ENCODE results near the gene MTTP. TPM values are rescaled to one million over a fixed set of nuclear protein-coding genes. Genes with fewer than 3 reads are reported as not detected.

The MTTP gene
- total RNA-seq, 1 donor from 2014 or later, result 0.20 TPM

DNA sequence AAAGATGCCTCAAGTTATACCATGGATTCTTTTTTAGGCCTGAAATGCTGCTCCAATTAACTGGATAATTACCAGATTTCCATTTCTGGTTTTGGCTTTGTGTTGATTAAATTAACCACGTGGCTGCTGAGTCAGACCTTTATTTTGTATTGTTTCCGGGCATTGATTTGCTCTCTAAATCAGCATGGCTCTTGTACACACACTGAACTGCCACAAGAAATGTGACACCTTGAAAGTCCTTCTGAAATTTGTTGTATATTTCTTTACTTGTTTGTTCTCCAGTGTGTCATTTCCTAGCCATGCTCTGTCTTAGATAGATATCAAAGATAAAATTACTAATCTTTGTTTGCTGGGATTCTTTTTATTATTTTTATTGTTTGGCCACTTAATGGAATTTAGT is 11.7 kb downstream of the MTTP start:
- Histone ChIP-seq H3K9me3 (no peaks in the 10 kb centered on the region), H3K27me3 (no peaks in the 10 kb centered on the region), H3K27ac (no peak overlapping the region), H3K36me3 (no peaks in the 10 kb centered on the region), H3K4me3 (no peak overlapping the region), H3K4me1 (no peaks in the 10 kb centered on the region)
- TF ChIP-seq, protein P1, sequence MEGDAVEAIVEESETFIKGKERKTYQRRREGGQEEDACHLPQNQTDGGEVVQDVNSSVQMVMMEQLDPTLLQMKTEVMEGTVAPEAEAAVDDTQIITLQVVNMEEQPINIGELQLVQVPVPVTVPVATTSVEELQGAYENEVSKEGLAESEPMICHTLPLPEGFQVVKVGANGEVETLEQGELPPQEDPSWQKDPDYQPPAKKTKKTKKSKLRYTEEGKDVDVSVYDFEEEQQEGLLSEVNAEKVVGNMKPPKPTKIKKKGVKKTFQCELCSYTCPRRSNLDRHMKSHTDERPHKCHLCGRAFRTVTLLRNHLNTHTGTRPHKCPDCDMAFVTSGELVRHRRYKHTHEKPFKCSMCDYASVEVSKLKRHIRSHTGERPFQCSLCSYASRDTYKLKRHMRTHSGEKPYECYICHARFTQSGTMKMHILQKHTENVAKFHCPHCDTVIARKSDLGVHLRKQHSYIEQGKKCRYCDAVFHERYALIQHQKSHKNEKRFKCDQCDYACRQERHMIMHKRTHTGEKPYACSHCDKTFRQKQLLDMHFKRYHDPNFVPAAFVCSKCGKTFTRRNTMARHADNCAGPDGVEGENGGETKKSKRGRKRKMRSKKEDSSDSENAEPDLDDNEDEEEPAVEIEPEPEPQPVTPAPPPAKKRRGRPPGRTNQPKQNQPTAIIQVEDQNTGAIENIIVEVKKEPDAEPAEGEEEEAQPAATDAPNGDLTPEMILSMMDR (IDR thresholded peaks at IDR 0.05), result no peak
- intact Hi-C loops (cut with DNase I), result no loop called here
- ATAC-seq, result no peak
- DNase-seq, result no peak

DNA sequence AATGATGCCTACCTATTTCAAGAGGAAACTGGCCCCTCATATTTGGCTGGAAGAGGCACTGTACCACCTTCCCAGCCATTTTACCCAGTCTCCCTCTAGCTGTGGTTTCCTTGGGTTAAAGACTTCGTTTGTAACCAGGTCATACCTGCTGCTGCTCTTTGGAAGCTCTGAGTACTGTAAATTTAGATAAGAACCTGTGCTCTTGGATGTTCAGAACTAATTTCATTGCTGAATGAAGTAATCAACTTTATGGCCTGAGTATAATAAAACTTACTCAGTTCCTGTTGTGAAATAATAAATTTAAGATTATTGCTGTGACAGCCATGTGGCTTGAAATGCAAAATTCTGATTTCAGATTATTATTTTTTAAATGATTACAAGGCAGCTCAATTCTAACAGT is 12.2 kb downstream of the MTTP start:
- Histone ChIP-seq H3K9me3 (no peaks in the 10 kb centered on the region), H3K4me3 (no peak overlapping the region), H3K27me3 (no peaks in the 10 kb centered on the region), H3K4me1 (no peaks in the 10 kb centered on the region), H3K36me3 (no peaks in the 10 kb centered on the region), H3K27ac (no peak overlapping the region)
- ATAC-seq, result no peak
- DNase-seq, result no peak
- TF ChIP-seq, protein P1 (IDR thresholded peaks at IDR 0.05), result no peak
- intact Hi-C loops (cut with DNase I), result no loop called here

DNA sequence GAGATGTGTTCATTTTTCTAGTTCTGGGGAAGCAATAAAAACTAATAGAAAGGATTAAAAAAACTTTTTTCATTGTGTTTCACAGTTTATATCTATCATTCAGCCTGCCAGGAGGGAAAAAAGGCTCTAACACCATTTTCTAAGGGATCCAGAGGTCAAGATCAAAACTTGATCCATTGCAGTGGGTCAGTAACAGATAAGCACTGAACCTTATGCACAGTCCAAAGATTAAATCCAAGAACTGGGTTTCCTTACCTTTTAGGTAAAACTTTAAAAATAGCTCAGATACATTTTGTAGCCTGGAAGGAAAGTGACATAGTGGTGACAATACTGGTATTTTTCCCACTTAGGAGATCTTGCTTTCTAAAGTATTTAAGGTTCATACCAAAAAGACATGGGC is 12.7 kb downstream of the MTTP start:
- no peak overlapping the region for H3K27ac ChIP-seq
- H3K36me3 ChIP-seq, result no peaks in the 10 kb centered on the region
- no peak for ATAC-seq
- H3K27me3 ChIP-seq, result no peaks in the 10 kb centered on the region
- no peak for DNase-seq
- H3K4me1 ChIP-seq, result no peaks in the 10 kb centered on the region
- TF ChIP-seq, protein P1 (IDR thresholded peaks at IDR 0.05), result no peak
- intact Hi-C loops (cut with DNase I), result no loop called here
- H3K9me3 ChIP-seq, result no peaks in the 10 kb centered on the region
- no peak overlapping the region for H3K4me3 ChIP-seq

DNA sequence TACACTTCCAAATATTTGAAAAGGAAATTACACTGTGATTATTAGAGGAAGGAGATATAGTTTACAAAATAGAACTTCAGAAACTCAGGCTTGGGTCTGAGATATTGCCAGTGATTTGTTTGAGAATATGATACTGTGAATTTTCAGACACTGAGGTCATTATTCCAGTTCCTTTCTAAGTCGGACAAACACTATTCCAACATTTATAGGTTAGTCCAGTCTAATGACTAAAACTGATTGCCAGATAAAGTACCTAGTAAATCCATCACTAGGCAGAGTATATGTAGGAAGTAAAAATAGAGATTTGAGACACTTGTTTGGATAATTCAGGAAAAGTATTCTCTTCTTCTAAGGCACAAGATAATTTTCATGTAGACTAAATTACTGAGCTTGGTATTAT is 13.2 kb downstream of the MTTP start:
- no peaks in the 10 kb centered on the region for H3K36me3 ChIP-seq
- ATAC-seq, result no peak
- intact Hi-C loops (cut with DNase I), result no loop called here
- DNase-seq, result no peak
- H3K27me3 ChIP-seq, result no peaks in the 10 kb centered on the region
- no peak overlapping the region for H3K27ac ChIP-seq
- H3K9me3 ChIP-seq, result no peaks in the 10 kb centered on the region
- H3K4me1 ChIP-seq, result no peaks in the 10 kb centered on the region
- TF ChIP-seq, protein P1 (IDR thresholded peaks at IDR 0.05), result no peak
- H3K4me3 ChIP-seq, result no peak overlapping the region

DNA sequence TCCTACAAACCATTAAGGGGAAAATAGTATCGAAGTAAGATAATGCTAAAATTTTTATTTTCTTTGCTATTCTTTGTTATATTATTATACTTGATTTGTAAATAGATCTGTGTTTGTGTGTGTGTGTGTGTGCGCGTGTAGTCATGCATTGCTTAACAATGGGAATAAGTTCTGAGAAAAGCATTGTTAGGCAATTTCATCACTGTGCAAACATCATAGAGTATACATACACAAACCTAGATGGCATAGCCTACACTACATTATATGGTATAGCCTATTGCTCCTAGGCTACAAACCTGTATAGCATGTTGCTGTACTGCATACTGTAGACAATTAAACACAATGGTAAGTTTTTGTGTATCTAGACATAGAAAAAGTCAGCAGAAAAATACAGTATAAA is 17.1 kb downstream of the MTTP start:
- Histone ChIP-seq H3K4me1 (no peaks in the 10 kb centered on the region), H3K27ac (no peak overlapping the region), H3K27me3 (no peaks in the 10 kb centered on the region), H3K9me3 (no peaks in the 10 kb centered on the region), H3K4me3 (no peak overlapping the region), H3K36me3 (no peaks in the 10 kb centered on the region)
- no peak for DNase-seq
- TF ChIP-seq, protein P1 (IDR thresholded peaks at IDR 0.05), result no peak
- intact Hi-C loops (cut with DNase I), result no loop called here
- no peak for ATAC-seq
